Mucosa of descending colon (tissue), 3 donors: Measurements from ENCODE around the gene FUS. TPM values are rescaled to one million over a fixed set of nuclear protein-coding genes. Genes with fewer than 3 reads are reported as not detected.
A peak's percentile ranks its signal among the peaks of the same experiment; 100 is the strongest.

Experiments
- ATAC-seq: fragments of 200-7000 bp; cut with Tn5 transposase; one replicate; pipeline ENCODE4 v1.9.1; 2020; ENCODE audit warnings: mild to moderate bottlenecking, moderate library complexity
- DNase-seq, 3 donors: peaks; one replicate each; pipeline ENCODE4 v3.0.0-alpha.2; 2020
- H3K36me3 ChIP-seq: fragments of 200-600 bp; one replicate; pipeline ENCODE4 v1.8.0; 2021; ENCODE audit warnings: low read depth, mild to moderate bottlenecking
- H3K4me1 ChIP-seq: fragments of 200-600 bp; one replicate; pipeline ENCODE4 v1.8.0; 2021; ENCODE audit warnings: low read depth, mild to moderate bottlenecking
- H3K4me3 ChIP-seq: fragments of 200-600 bp; one replicate; pipeline ENCODE4 v1.8.0; 2021; ENCODE audit warnings: mild to moderate bottlenecking
- H3K9me3 ChIP-seq: fragments of 200-600 bp; one replicate; pipeline ENCODE4 v1.8.0; 2021; ENCODE audit warnings: mild to moderate bottlenecking
- intact Hi-C, 2 donors: fragments of 100-400 bp; cut with DNase I in 1 of 2; cut with micrococcal nuclease in 1 of 2; formaldehyde crosslinking; loops; one replicate each; pipeline versions ENCODE4 v1.11.0 to v1.11.1; 2022; cut with DNase I, micrococcal nuclease
- long read RNA-seq, 2 donors: library from polyadenylated mRNA; unstranded; transcript quantifications; one replicate each; pipeline ENCODE4 v2.0.0, GENCODE V29; 2019 to 2021
- total RNA-seq, 3 donors: library from RNA; stranded (reverse); fragmentation: NEBNext Ultra II Directional in 2 of 3; extraction: Animal tissue kit (Norgen Biotek cat#: 25700) in 2 of 3; gene quantifications; one replicate each; pipeline versions ENCODE4 v1.2.1 to v1.2.4, GENCODE V29; 2021 to 2023
- TF ChIP-seq, protein P1 (sequence below): fragments of 200-600 bp; IDR thresholded peaks from one replicate; pipeline ENCODE4 v1.8.0; 2022; ENCODE audit warnings: antibody characterized with exemption, mild to moderate bottlenecking
- donor health status: DM: no; HTN: no; CAD: no; lungs with moderate emphysema.
- donor health status: DM: no; HTN: no; CAD: no.
- donor health status: DM: no; HTN: yes; CAD: no.

FUS gene
- total RNA-seq, result 100 to 1,000 TPM; 167 to 264 (median 189) TPM
- long read RNA-seq, donor 1, full-length matches to known transcripts, result 48 of 61 reads
- long read RNA-seq, donor 1, partial matches to known transcripts, result 8 of 61 reads
- long read RNA-seq, donor 1, other reads (novel, unspliced or antisense), result 5 of 61 reads
- long read RNA-seq, donor 2, full-length matches to known transcripts, result 63 of 84 reads
- long read RNA-seq, donor 2, partial matches to known transcripts, result 16 of 84 reads
- long read RNA-seq, donor 2, other reads (novel, unspliced or antisense), result 5 of 84 reads

DNA sequence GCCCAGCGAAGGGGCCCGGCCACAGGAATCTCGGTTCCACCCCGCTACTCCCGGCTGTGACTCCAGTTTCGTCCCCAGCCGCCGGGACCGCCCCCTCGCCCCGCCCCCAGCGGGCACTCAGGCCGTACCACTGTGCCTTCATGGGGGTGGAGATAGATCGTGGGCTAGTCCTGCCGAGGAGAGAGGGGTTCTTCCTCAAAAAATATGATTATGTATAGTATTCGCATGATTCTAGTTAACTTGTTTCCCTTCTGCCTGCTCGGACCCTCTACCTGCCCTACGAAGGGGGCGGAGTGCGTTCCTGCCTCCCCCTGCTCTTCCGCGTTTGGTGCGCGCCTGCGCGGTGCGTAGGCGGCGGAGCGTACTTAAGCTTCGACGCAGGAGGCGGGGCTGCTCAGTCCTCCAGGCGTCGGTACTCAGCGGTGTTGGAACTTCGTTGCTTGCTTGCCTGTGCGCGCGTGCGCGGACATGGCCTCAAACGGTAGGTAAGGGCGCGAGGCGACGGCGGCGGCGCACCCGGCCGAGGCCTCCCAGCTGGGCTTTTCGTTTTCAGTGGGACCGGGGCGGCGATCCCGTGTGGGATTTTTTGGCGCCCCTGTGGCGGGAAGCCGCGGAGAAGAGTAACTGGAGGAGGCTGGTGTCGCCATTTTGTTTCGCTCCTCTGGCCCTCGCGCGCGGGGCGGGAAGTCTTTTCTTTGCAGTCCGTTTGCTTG lies at the start of gene FUS:
FUS (plus strand) TSS at position 393 of the 713 bp plus-strand sequence; CDS start at position 469, 76 bp downstream.
- H3K4me1 ChIP-seq, result peaks cover 24% of the 10 kb centered on the region
- no peaks in the 10 kb centered on the region for H3K9me3 ChIP-seq
- intact Hi-C loops, result no loop called here
- DNase-seq, result peak; percentile 94 to 95 (median 94)
- ATAC-seq, result peak; percentile 92
- TF ChIP-seq, protein P1, sequence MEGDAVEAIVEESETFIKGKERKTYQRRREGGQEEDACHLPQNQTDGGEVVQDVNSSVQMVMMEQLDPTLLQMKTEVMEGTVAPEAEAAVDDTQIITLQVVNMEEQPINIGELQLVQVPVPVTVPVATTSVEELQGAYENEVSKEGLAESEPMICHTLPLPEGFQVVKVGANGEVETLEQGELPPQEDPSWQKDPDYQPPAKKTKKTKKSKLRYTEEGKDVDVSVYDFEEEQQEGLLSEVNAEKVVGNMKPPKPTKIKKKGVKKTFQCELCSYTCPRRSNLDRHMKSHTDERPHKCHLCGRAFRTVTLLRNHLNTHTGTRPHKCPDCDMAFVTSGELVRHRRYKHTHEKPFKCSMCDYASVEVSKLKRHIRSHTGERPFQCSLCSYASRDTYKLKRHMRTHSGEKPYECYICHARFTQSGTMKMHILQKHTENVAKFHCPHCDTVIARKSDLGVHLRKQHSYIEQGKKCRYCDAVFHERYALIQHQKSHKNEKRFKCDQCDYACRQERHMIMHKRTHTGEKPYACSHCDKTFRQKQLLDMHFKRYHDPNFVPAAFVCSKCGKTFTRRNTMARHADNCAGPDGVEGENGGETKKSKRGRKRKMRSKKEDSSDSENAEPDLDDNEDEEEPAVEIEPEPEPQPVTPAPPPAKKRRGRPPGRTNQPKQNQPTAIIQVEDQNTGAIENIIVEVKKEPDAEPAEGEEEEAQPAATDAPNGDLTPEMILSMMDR, result no peak
- H3K4me3 ChIP-seq, result peak within 1 kb of the TSS; percentile 77
- peaks cover under 1% of the 10 kb centered on the region for H3K36me3 ChIP-seq

DNA sequence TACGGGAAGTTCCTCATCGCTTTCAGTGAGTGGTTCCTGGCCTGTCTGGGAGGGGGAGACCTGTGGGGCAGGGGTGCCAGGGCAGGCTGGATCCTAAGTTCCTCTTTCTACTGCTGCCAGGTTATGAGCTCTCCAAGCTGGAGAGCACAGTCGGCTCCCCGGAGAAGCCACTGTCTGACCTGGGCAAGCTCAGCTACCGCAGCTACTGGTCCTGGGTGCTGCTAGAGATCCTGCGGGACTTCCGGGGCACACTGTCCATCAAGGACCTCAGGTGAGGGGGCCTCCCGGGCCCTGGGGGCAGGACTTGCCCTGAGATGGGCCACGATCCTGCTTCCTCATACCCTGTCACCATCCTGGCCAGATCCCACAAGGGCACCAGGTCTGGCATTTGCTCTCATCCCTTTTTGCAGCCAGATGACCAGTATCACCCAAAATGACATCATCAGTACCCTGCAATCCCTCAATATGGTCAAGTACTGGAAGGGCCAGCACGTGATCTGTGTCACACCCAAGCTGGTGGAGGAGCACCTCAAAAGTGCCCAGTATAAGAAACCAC lies 49.5 kb upstream of the FUS start:
- H3K4me1 ChIP-seq, result peaks cover 67% of the 10 kb centered on the region
- TF ChIP-seq, protein P1, result no peak
- DNase-seq (peak in 2 of 3 donors; percentile 58 to 64), ATAC-seq (peak; percentile 0)
- no peaks in the 10 kb centered on the region for H3K9me3 ChIP-seq
- no peak overlapping the region for H3K4me3 ChIP-seq
- H3K36me3 ChIP-seq, result no peaks in the 10 kb centered on the region
- intact Hi-C loops, result no loop called here

DNA sequence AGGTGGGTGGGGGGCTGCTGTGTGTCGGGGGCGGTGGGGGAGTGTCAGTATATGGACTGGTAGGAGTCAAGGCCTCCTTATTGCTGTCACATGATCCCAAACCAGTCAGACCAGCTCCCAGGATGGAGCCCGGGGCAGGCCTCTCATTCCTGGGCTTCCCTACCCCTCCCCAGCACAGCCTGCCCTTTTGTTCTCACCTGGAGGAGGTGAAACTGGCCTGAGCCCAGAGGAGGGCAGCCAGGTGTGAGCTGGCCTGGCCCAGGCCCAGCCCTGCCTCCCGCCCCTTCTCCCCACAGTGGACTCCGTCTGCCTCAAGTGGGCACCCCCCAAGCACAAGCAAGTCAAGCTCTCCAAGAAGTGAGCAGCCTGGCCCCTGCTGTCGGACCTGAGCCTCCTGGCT lies 49.0 kb upstream of the FUS start:
- Histone ChIP-seq H3K9me3 (no peaks in the 10 kb centered on the region), H3K4me3 (no peak overlapping the region), H3K4me1 (peaks cover 67% of the 10 kb centered on the region), H3K36me3 (no peaks in the 10 kb centered on the region)
- intact Hi-C loops, result no loop called here
- ATAC-seq, result peak; percentile 70
- TF ChIP-seq, protein P1, result no peak
- DNase-seq, result peak; percentile 90 to 95 (median 92)

DNA sequence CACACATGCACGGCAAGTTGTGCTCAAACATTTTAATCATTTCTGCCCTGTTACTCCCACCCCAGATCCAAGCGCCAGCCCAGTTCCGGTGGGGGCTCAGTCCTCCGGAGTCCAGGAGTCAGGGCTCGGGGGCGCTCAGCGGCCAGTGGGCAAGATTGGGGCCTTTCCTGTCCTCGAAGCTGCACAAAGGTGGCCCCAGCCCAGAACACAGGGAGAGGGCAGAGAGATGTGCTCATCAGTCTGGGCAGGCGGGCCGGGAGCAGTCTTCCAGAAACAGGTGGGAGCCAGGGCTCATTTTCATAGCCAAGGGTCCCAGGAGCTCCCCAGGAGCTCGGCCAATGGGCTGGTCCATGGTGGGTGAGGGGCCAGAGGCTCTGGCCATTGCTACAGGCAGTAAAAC lies 48.5 kb upstream of the FUS start:
- peak in 1 of 3 donors; percentile 59 for DNase-seq
- intact Hi-C loops, result no loop called here
- H3K4me3 ChIP-seq, result no peak overlapping the region
- peaks cover 67% of the 10 kb centered on the region for H3K4me1 ChIP-seq
- H3K36me3 ChIP-seq, result no peaks in the 10 kb centered on the region
- TF ChIP-seq, protein P1, result no peak
- ATAC-seq, result no peak
- H3K9me3 ChIP-seq, result no peaks in the 10 kb centered on the region

DNA sequence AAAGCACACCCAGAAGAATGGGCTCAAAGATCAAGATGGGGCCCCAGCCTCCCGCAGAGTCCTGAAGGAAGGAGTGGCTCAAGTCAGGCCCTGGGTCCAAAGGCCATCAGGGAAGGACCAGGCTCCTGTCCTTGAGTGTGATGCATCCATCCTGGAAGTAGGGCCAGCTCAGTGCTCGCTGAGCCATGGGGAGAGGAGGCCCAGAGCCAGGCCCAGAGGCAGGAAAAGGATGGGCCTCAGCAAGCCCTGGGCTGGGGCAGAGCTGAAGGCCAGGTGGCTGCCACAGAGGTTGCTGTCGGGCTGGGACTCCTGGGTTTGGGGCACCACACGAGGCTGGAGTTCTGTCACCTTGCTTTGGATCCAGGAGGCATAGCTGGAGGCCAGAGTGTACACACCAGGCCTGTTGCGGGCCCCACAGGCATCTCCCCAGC lies 48.1 kb upstream of the FUS start:
- Histone ChIP-seq H3K36me3 (no peaks in the 10 kb centered on the region), H3K4me1 (peaks cover 71% of the 10 kb centered on the region), H3K4me3 (no peak overlapping the region), H3K9me3 (no peaks in the 10 kb centered on the region)
- TF ChIP-seq, protein P1, result no peak
- DNase-seq (peak; percentile 82 to 84 (median 83)), ATAC-seq (peak; percentile 60)
- intact Hi-C loops, result no loop called here
